Endothelial cell of umbilical vein (primary cell): ENCODE results near the gene CCDC157. TPM values are rescaled to one million over a fixed set of nuclear protein-coding genes. Genes with fewer than 3 reads are reported as not detected.

Experiments
- BruUV-seq: library from RNA; stranded (reverse); fragments of 400-500 nt; replicated peaks from 2 replicates; lab custom pipeline; 2021; lab: Mats Ljungman, UMichigan
- CTCF ChIA-PET: fragments of 300-600, 350-600 bp; sonication (Branson Sonifier 250); formaldehyde crosslinking; loops from one replicate; lab custom pipeline; 2021; ENCODE audit warnings: antibody characterized with exemption, inconsistent platforms; lab: Charles Lee
- POLR2A ChIA-PET: fragments of 300-600, 350-600 bp; sonication (Branson Sonifier 250); formaldehyde crosslinking; loops from one replicate; lab custom pipeline; 2021; ENCODE audit warnings: antibody characterized with exemption, inconsistent platforms; lab: Charles Lee
- DNase-seq: peaks from one replicate; pipeline ENCODE4 v3.0.0-alpha.2; 2011; ENCODE audit warnings: low read depth, low spot score
- FAIRE-seq: peaks from 2 replicates; lab custom pipeline; 2011; peaks lifted over from hg19 to GRCh38; lab: Jason Lieb, UNC
- H2AFZ ChIP-seq: 2 replicates; pipeline ENCODE4 v1.6.0; 2012; ENCODE audit warnings: low read depth, low read length, control low read depth, inconsistent platforms
- H3K27ac ChIP-seq: 2 replicates; pipeline ENCODE4 v1.5.1; 2011; ENCODE audit warnings: low read depth, mild to moderate bottlenecking, control low read depth, low read length, moderate library complexity; ENCODE audit not compliant: insufficient read depth
- H3K27me3 ChIP-seq, 2 experiments: 2 replicates each; pipeline versions ENCODE4 v1.6.0 to v1.6.1; 2011; ENCODE audit warnings: low read length in 2 of 2, mixed read lengths in 1 of 2; ENCODE audit not compliant: control insufficient read depth in 2 of 2, insufficient read depth in 2 of 2
- H3K36me3 ChIP-seq, 2 experiments: 2 replicates in 1 of 2; 3 replicates in 1 of 2; pipeline ENCODE4 v1.5.1; 2011; ENCODE audit warnings: low read length in 2 of 2, mild to moderate bottlenecking in 1 of 2, moderate library complexity in 1 of 2; ENCODE audit not compliant: control insufficient read depth in 2 of 2, insufficient read depth in 2 of 2; ENCODE audit errors: extremely low read depth in 1 of 2
- H3K4me1 ChIP-seq: 3 replicates; pipeline ENCODE4 v1.5.1; 2011; ENCODE audit warnings: mild to moderate bottlenecking, low read length; ENCODE audit not compliant: control insufficient read depth, insufficient read depth; ENCODE audit errors: extremely low read depth
- H3K4me2 ChIP-seq: 2 replicates; pipeline ENCODE4 v1.6.1; 2011; ENCODE audit warnings: low read length, control low read depth, mixed read lengths; ENCODE audit not compliant: insufficient read depth
- H3K4me3 ChIP-seq, 3 experiments: fragments of 200-600 bp in 1 of 3; sonication (generic), shearing (Covaris generic) in 1 of 3; replicated peaks in 1 of 3; 2 replicates each; pipeline ENCODE4 v1.5.1; 2011 to 2016; ENCODE audit warnings: control low read depth in 3 of 3, low read length in 3 of 3, mild to moderate bottlenecking in 2 of 3, inconsistent platforms in 1 of 3, low read depth in 1 of 3, moderate library complexity in 1 of 3; ENCODE audit not compliant: insufficient read depth in 1 of 3
- H3K79me2 ChIP-seq: 2 replicates; pipeline ENCODE4 v1.6.0; 2012; ENCODE audit warnings: low read length, inconsistent platforms; ENCODE audit not compliant: control insufficient read depth, insufficient read depth
- H3K9ac ChIP-seq: replicated peaks from 2 replicates; pipeline ENCODE3; 2011; ENCODE audit warnings: low read length, control low read depth; ENCODE audit not compliant: insufficient read depth; ENCODE audit errors: extremely low read depth
- H3K9me1 ChIP-seq: replicated peaks from 3 replicates; pipeline ENCODE4 v1.6.0; 2011; ENCODE audit warnings: mild to moderate bottlenecking, low read length; ENCODE audit not compliant: control insufficient read depth, insufficient read depth; ENCODE audit errors: extremely low read depth
- H3K9me3 ChIP-seq: replicated peaks from 2 replicates; pipeline ENCODE4 v1.5.1; 2012; ENCODE audit warnings: low read length, inconsistent platforms; ENCODE audit not compliant: control insufficient read depth, insufficient read depth
- H4K20me1 ChIP-seq: replicated peaks from 2 replicates; pipeline ENCODE3; 2011; ENCODE audit warnings: mild to moderate bottlenecking, low read length; ENCODE audit not compliant: control insufficient read depth, insufficient read depth; ENCODE audit errors: extremely low read depth
- EZH2 ChIP-seq: IDR thresholded peaks from 2 replicates; pipeline ENCODE4 v1.6.1; 2012; ENCODE audit warnings: borderline replicate concordance, low read depth, mild to moderate bottlenecking, moderate library complexity, low read length, inconsistent platforms; ENCODE audit not compliant: severe bottlenecking
- FOS ChIP-seq: IDR thresholded peaks from 2 replicates; pipeline ENCODE4 v1.6.1; 2011; ENCODE audit warnings: mild to moderate bottlenecking, low read length, moderate library complexity, borderline replicate concordance; ENCODE audit not compliant: insufficient read depth
- GATA2 ChIP-seq: IDR thresholded peaks from 2 replicates; pipeline ENCODE4 v1.7.0; 2011; ENCODE audit warnings: low read depth, mild to moderate bottlenecking, moderate library complexity, mixed read lengths, low read length; ENCODE audit not compliant: insufficient read length, insufficient read depth
- JUN ChIP-seq: IDR thresholded peaks from 2 replicates; pipeline ENCODE4 v1.6.1; 2011; ENCODE audit warnings: borderline replicate concordance, low read depth; ENCODE audit not compliant: insufficient read length, insufficient read depth
- MYC ChIP-seq: IDR thresholded peaks from one replicate; pipeline ENCODE4 v1.6.1; 2011; ENCODE audit warnings: mild to moderate bottlenecking, low read depth, low read length
- POLR2A ChIP-seq: IDR thresholded peaks from 2 replicates; pipeline ENCODE4 v1.6.1; 2012; ENCODE audit warnings: low read depth, mild to moderate bottlenecking, control low read depth, low read length
- POLR2AphosphoS5 ChIP-seq: IDR thresholded peaks from 2 replicates; pipeline ENCODE4 v1.6.1; 2012; ENCODE audit warnings: low read depth, mild to moderate bottlenecking, control low read depth, low read length, moderate library complexity; ENCODE audit not compliant: insufficient read depth
- dilution Hi-C: fragments of 300-500 bp; cut with MboI; formaldehyde crosslinking; loops from one replicate; pipeline ENCODE4 v1.15.0; 2019; ENCODE audit warnings: low sequenced_read_pairs; ENCODE audit not compliant: extremely low pct_ligation_motif_present
- intact Hi-C: fragments of 100-400 bp; cut with micrococcal nuclease; formaldehyde crosslinking; loops from one replicate; pipeline ENCODE4 v1.10.0; 2022
- polyA plus RNA-seq, 4 experiments: library from polyadenylated mRNA; depleted of rRNA in 3 of 4; stranded (reverse) in 3 of 4; unstranded in 1 of 4; fragments of >200 nt; gene quantifications; 2 replicates each; pipeline versions ENCODE4 v1.2.1 to v1.2.3, GENCODE V29; 2011 to 2012; ENCODE audit warnings: missing spikeins in 1 of 4
- total RNA-seq: library from RNA; stranded (reverse); gene quantifications from 2 replicates; pipeline ENCODE4 v1.2.3, GENCODE V29; 2021
- TF ChIP-seq, protein P1 (sequence below), 2 donors: IDR thresholded peaks; 1 replicate in 1 of 2; 2 replicates in 1 of 2; pipeline ENCODE4 v1.5.1; 2011; ENCODE audit warnings: low read length in 2 of 2, mild to moderate bottlenecking in 2 of 2, moderate library complexity in 2 of 2, control low read depth in 1 of 2, inconsistent platforms in 1 of 2, low read depth in 1 of 2; ENCODE audit not compliant: insufficient read depth in 1 of 2; ENCODE audit errors: extremely low read depth in 1 of 2
- TF ChIP-seq, protein P2 (sequence below): IDR thresholded peaks from 2 replicates; pipeline ENCODE4 v1.6.1; 2011; ENCODE audit not compliant: insufficient read depth, insufficient read length

CCDC157 gene
- total and polyA plus RNA-seq, 2 donors (not counting 3 experiments of a cell fraction or from before 2014, with no cell fraction given): 2.1 to 3.1 TPM

DNA sequence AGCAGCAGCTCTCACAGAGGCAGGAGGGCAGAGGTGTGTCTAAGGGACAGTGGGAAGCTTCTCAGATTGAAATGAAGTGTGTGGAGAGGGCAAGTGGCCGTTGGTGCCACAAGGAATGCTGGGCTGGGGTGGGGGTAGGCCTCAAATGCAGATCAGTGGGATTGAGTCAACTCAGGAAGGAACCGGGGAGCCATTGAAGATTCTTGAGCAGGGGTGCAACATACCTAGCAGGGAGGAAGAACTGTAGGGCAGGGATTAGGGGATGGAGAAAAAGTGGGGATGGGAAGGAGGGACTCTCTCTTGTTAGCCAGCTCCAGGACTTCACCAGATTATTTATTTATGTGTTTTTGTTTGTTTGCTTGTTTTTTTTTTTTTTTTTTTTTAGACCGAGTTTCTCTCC, 37.1 kb downstream of the CCDC157 start:
- FAIRE-seq: no peak
- Histone ChIP-seq H3K4me1 (peaks cover 21% of the 10 kb centered on the region), H3K36me3 (no peaks in the 10 kb centered on the region), H3K9ac (no peak overlapping the region), H3K9me1 (no peaks in the 10 kb centered on the region), H2AFZ (no peak overlapping the region), H3K27ac (no peak overlapping the region), H3K4me3 (no peak overlapping the region), H3K9me3 (no peaks in the 10 kb centered on the region), H3K4me2 (no peak overlapping the region), H4K20me1 (no peaks in the 10 kb centered on the region), H3K79me2 (peaks cover 25% of the 10 kb centered on the region), H3K27me3 (no peaks in the 10 kb centered on the region)
- ChIA-PET POLR2A (interaction anchor here (0.5 to 1.1 kb wide), 2 partner anchors 17 to 31 kb away, joined by 5 to 7 read pairs; no protein-coding TSS in a partner anchor), CTCF (no interaction called here)
- dilution Hi-C loops (no loop called here), intact Hi-C loops (loop anchor here (5.0 kb wide), 1 partner anchor 213 kb away; the partner anchor contains the start of gene TCN2)
- BruUV-seq: no TSS peak
- DNase-seq: no peak
- no peak for TF ChIP-seq POLR2A
- TF ChIP-seq, protein P1, sequence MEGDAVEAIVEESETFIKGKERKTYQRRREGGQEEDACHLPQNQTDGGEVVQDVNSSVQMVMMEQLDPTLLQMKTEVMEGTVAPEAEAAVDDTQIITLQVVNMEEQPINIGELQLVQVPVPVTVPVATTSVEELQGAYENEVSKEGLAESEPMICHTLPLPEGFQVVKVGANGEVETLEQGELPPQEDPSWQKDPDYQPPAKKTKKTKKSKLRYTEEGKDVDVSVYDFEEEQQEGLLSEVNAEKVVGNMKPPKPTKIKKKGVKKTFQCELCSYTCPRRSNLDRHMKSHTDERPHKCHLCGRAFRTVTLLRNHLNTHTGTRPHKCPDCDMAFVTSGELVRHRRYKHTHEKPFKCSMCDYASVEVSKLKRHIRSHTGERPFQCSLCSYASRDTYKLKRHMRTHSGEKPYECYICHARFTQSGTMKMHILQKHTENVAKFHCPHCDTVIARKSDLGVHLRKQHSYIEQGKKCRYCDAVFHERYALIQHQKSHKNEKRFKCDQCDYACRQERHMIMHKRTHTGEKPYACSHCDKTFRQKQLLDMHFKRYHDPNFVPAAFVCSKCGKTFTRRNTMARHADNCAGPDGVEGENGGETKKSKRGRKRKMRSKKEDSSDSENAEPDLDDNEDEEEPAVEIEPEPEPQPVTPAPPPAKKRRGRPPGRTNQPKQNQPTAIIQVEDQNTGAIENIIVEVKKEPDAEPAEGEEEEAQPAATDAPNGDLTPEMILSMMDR (IDR thresholded peaks at IDR 0.05; ENCODE audit: extremely low read depth in 1 of 2, insufficient read depth in 1 of 2, low read depth in 1 of 2, low read length in 2 of 2): no peak
- TF ChIP-seq EZH2: no peak
- TF ChIP-seq POLR2AphosphoS5: no peak
- TF ChIP-seq JUN: no peak
- no peak for TF ChIP-seq GATA2
- no peak for TF ChIP-seq FOS
- TF ChIP-seq, protein P2, sequence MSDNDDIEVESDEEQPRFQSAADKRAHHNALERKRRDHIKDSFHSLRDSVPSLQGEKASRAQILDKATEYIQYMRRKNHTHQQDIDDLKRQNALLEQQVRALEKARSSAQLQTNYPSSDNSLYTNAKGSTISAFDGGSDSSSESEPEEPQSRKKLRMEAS: no peak
- no peak for TF ChIP-seq MYC
